ENCODE measurements around the gene CAPN5. TPM values are rescaled to one million over a fixed set of nuclear protein-coding genes. Genes with fewer than 3 reads are reported as not detected.

CAPN5 gene
- polyA plus RNA-seq, 3 donors: 0.28 to 0.83 (median 0.62) TPM

- Mint-ChIP-seq H3K9me3 (peaks cover 0 to 3% (median 0%) of the 10 kb centered on the region in 7 donors), H3K4me1 (no peaks in the 10 kb centered on the region), H3K4me3 (no peak overlapping the region), H3K27ac (no peak overlapping the region), H3K27me3 (ENCODE audit: low read depth in 3 of 3) (peaks cover 0 to 3% (median 1%) of the 10 kb centered on the region in 3 donors), H3K36me3 (peaks cover 14 to 18% of the 10 kb centered on the region in 2 donors)
- H3K9me3 ChIP-seq (replicated peaks in 1 of 2; ENCODE audit: control insufficient read depth in 1 of 2, insufficient read depth in 1 of 2, low read length in 2 of 2): no peaks in the 10 kb centered on the region
- no peaks in the 10 kb centered on the region for H4K20me1 ChIP-seq (ENCODE audit: insufficient read depth, low read length)
- no peak for DNase-seq
- no peak overlapping the region for H3K4me3 ChIP-seq (replicated peaks in 1 of 3; ENCODE audit: low read depth in 2 of 3, low read length in 3 of 3)
- no peaks in the 10 kb centered on the region for H3K79me2 ChIP-seq (ENCODE audit: insufficient read depth, low read length)
- H3K27ac ChIP-seq (ENCODE audit: low read depth in 1 of 2, low read length in 2 of 2): no peak overlapping the region
- TF ChIP-seq CTCF (IDR thresholded peaks at IDR 0.05): no peak
- H3K4me1 ChIP-seq (ENCODE audit: control insufficient read depth in 1 of 2, insufficient read depth in 2 of 2, low read length in 2 of 2): no peaks in the 10 kb centered on the region
- H3K4me2 ChIP-seq (replicated peaks; ENCODE audit: extremely low read depth, low read length, poor library complexity, severe bottlenecking): no peak overlapping the region
- no peak overlapping the region for H2AFZ ChIP-seq (ENCODE audit: insufficient read depth, low read depth, low read length, poor library complexity, severe bottlenecking)
- WGBS (ENCODE audit: insufficient coverage): no CpG with 5 or more reads among the region's 2 CpGs
- H3K9ac ChIP-seq (ENCODE audit: insufficient read depth, low read length, poor library complexity, severe bottlenecking): no peak overlapping the region
- H3K36me3 ChIP-seq (replicated peaks in 1 of 2; ENCODE audit: control insufficient read depth in 1 of 2, insufficient read depth in 2 of 2, low read length in 2 of 2): peaks cover 9 to 19% of the 10 kb centered on the region in 2 donors
- intact Hi-C loops (cut with micrococcal nuclease): no loop called here
- H3K27me3 ChIP-seq (ENCODE audit: control insufficient read depth in 2 of 2, insufficient read depth in 2 of 2, low read length in 2 of 2): peaks cover 0 to 6% of the 10 kb centered on the region in 2 donors
Measured at GRCh38 chr11:77026743-77027142, 40.0 kb upstream of the CAPN5 start.

GRCh38 chr11:77027275-77027674, 39.5 kb upstream of the CAPN5 start:
- no peak for DNase-seq
- no CpG with 5 or more reads among the region's 1 CpG for WGBS (ENCODE audit: insufficient coverage)

More at GRCh38 chr11:77027275-77027674, 39.5 kb upstream of the CAPN5 start:
- H3K27ac ChIP-seq (ENCODE audit: low read depth in 1 of 2, low read length in 2 of 2): no peak overlapping the region
- Mint-ChIP-seq H3K4me1 (no peaks in the 10 kb centered on the region), H3K4me3 (no peak overlapping the region), H3K9me3 (peaks cover 0 to 3% (median 0%) of the 10 kb centered on the region in 7 donors), H3K27me3 (ENCODE audit: low read depth in 3 of 3) (peaks cover 0 to 3% (median 1%) of the 10 kb centered on the region in 3 donors), H3K36me3 (peaks cover 9 to 14% of the 10 kb centered on the region in 2 donors), H3K27ac (peak overlapping the region in 1 of 7 donors; percentile 40)
- no peak overlapping the region for H3K4me2 ChIP-seq (replicated peaks; ENCODE audit: extremely low read depth, low read length, poor library complexity, severe bottlenecking)
- H3K27me3 ChIP-seq (ENCODE audit: control insufficient read depth in 2 of 2, insufficient read depth in 2 of 2, low read length in 2 of 2): peaks cover 0 to 6% of the 10 kb centered on the region in 2 donors
- peaks cover 4 to 14% of the 10 kb centered on the region in 2 donors for H3K36me3 ChIP-seq (replicated peaks in 1 of 2; ENCODE audit: control insufficient read depth in 1 of 2, insufficient read depth in 2 of 2, low read length in 2 of 2)
- no peak overlapping the region for H3K9ac ChIP-seq (ENCODE audit: insufficient read depth, low read length, poor library complexity, severe bottlenecking)
- H3K79me2 ChIP-seq (ENCODE audit: insufficient read depth, low read length): no peaks in the 10 kb centered on the region
- H3K9me3 ChIP-seq (replicated peaks in 1 of 2; ENCODE audit: control insufficient read depth in 1 of 2, insufficient read depth in 1 of 2, low read length in 2 of 2): no peaks in the 10 kb centered on the region
- H3K4me3 ChIP-seq (replicated peaks in 1 of 3; ENCODE audit: low read depth in 2 of 3, low read length in 3 of 3): no peak overlapping the region
- TF ChIP-seq CTCF (IDR thresholded peaks at IDR 0.05): no peak
- intact Hi-C loops (cut with micrococcal nuclease): no loop called here
- no peaks in the 10 kb centered on the region for H4K20me1 ChIP-seq (ENCODE audit: insufficient read depth, low read length)
- H3K4me1 ChIP-seq (ENCODE audit: control insufficient read depth in 1 of 2, insufficient read depth in 2 of 2, low read length in 2 of 2): no peaks in the 10 kb centered on the region
- H2AFZ ChIP-seq (ENCODE audit: insufficient read depth, low read depth, low read length, poor library complexity, severe bottlenecking): no peak overlapping the region
